Hepatocyte (in vitro differentiated cells): Measurements from ENCODE around the gene DUSP6.

Experiments used
- CTCF ChIP-seq: fragments of 200-600 bp; sonication (generic); IDR thresholded peaks from 2 replicates; pipeline ENCODE4 v1.5.1; 2016; ENCODE audit warnings: antibody characterized with exemption, mild to moderate bottlenecking; ENCODE audit not compliant: poor library complexity
- EZH2 ChIP-seq: fragments of 200-600 bp; sonication (generic); IDR thresholded peaks from 2 replicates; pipeline ENCODE4 v1.6.1; 2016; ENCODE audit warnings: antibody characterized with exemption, mild to moderate bottlenecking, borderline replicate concordance

DNA sequence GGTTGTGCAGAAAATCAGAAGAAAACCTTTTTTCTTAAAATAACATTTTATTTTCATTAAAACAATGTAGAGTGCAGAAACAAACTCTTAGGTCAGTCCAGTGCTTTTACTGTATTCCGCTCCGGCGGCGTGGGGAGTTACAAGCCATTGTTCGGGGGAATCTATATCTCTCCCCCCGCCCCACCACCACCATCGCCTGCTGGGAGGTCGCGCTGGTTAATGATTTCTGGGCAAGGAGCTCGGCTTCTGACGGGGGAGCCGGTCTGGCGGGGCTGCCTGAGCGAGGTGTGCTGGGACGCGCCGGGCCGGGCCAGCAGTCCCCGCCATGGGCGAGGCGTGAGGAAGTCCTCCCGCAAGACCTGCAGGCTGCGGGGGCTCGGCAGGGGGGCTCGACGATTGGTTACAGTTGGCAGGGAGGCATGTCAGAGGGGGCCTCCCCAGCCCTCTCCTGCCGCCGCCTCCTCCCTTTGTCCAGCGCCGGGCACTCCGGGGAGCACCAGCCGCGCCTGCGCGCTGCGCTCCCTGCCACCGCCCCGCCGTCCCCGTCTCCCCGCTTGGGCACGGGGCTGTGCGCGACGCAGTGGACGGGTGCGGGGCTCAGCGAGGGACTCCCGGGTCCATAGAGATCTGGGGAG, 1.0 kb upstream of the DUSP6 start:
- TF ChIP-seq CTCF (no peak), EZH2 (no peak)
